Measurements from ENCODE around the gene EIF2B5. TPM values are rescaled to one million over a fixed set of nuclear protein-coding genes. Genes with fewer than 3 reads are reported as not detected.

The EIF2B5 gene
- total and polyA plus RNA-seq, 2 of the 13 experiments (the other 11 are each of a cell fraction or from before 2014, with no cell fraction given) = 38.4 to 60.2 TPM

DNA sequence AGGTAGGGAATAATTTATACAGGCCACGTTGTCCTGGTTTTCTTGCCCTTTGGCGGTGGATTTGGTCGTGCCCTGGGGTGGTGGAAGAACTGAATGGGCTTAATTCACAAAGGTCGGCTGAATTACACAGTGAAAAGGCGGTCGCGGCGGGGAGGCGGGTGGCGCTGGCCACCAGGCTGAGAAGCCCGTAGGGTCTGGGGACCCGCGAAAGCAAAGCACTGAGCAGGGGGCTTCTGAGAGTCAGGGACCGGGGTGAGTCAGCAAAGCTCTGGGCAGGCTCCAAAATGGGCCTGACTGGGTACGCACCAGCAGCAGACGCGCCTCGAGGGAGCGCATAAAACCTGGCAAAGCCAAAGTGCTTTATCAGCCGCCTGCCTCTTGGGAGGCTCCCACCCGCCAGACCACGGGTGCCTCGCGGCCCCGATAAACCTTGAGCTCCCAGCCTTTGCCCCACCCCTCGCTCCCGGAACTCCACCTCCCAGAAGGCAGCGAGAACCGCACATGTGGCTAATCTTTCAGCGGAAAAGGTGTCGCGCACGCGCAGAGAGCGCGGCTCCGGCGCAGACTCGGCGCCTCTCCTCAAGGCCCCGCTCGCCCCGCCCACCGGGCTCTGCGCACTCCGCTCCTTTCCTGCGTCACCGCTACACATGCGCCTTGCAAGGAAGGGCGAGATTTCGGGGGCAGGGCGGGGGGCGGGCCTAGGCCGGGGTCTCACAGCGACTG, 50.5 kb downstream of the EIF2B5 start (continued):
- TF ChIP-seq, protein P1, sequence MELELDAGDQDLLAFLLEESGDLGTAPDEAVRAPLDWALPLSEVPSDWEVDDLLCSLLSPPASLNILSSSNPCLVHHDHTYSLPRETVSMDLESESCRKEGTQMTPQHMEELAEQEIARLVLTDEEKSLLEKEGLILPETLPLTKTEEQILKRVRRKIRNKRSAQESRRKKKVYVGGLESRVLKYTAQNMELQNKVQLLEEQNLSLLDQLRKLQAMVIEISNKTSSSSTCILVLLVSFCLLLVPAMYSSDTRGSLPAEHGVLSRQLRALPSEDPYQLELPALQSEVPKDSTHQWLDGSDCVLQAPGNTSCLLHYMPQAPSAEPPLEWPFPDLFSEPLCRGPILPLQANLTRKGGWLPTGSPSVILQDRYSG (CRISPR knock-in tag; IDR thresholded peaks at IDR 0.05) = no peak
- TF ChIP-seq ZSCAN29 (CRISPR knock-in tag; conservative IDR thresholded peaks at IDR 0.05) = no peak
- TF ChIP-seq ZNF205 (CRISPR knock-in tag; IDR thresholded peaks at IDR 0.05) = peak; percentile 78; the same call in 1 of the 2 replicates
- no peak for TF ChIP-seq TP53 (CRISPR knock-in tag; conservative IDR thresholded peaks at IDR 0.05)
- TF ChIP-seq, protein P2, sequence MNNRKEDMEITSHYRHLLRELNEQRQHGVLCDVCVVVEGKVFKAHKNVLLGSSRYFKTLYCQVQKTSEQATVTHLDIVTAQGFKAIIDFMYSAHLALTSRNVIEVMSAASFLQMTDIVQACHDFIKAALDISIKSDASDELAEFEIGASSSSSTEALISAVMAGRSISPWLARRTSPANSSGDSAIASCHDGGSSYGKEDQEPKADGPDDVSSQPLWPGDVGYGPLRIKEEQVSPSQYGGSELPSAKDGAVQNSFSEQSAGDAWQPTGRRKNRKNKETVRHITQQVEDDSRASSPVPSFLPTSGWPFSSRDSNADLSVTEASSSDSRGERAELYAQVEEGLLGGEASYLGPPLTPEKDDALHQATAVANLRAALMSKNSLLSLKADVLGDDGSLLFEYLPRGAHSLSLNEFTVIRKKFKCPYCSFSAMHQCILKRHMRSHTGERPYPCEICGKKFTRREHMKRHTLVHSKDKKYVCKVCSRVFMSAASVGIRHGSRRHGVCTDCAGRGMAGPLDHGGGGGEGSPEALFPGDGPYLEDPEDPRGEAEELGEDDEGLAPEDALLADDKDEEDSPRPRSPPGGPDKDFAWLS (CRISPR knock-in tag; IDR thresholded peaks at IDR 0.05; ENCODE audit: borderline replicate concordance) = no peak
- TF ChIP-seq ZNF530 (CRISPR knock-in tag; IDR thresholded peaks at IDR 0.05; ENCODE audit: low read depth) = no peak
- TF ChIP-seq, protein P3, sequence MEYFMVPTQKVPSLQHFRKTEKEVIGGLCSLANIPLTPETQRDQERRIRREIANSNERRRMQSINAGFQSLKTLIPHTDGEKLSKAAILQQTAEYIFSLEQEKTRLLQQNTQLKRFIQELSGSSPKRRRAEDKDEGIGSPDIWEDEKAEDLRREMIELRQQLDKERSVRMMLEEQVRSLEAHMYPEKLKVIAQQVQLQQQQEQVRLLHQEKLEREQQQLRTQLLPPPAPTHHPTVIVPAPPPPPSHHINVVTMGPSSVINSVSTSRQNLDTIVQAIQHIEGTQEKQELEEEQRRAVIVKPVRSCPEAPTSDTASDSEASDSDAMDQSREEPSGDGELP (IDR thresholded peaks at IDR 0.05; ENCODE audit: borderline replicate concordance, low read depth) = peak; percentile 43; the same call in 1 of the 2 replicates
- TF ChIP-seq ARID2 (CRISPR knock-in tag; IDR thresholded peaks at IDR 0.05; ENCODE audit: borderline replicate concordance) = no peak
- no peak for TF ChIP-seq ISL2 (CRISPR knock-in tag; IDR thresholded peaks at IDR 0.05)
- TF ChIP-seq ZNF251 (CRISPR knock-in tag; IDR thresholded peaks at IDR 0.05) = no peak
- no peak for TF ChIP-seq ZFX (CRISPR knock-in tag; IDR thresholded peaks at IDR 0.05; ENCODE audit: low read depth)
- TF ChIP-seq ZNF816 (CRISPR knock-in tag; IDR thresholded peaks at IDR 0.05; ENCODE audit: borderline replicate concordance) = peak; percentile 52; the same call in 1 of the 2 replicates
- TF ChIP-seq NFIB (CRISPR knock-in tag; IDR thresholded peaks at IDR 0.05; ENCODE audit: borderline replicate concordance) = no peak
- TF ChIP-seq ZNF510 (CRISPR knock-in tag; IDR thresholded peaks at IDR 0.05; ENCODE audit: low read depth) = 0 out of 2 replicates have a peak, but pooled peaks have one; percentile 38
- TF ChIP-seq ZNF546 (CRISPR knock-in tag; conservative IDR thresholded peaks at IDR 0.05) = no peak
- no peak for TF ChIP-seq MTA3 (CRISPR knock-in tag; IDR thresholded peaks at IDR 0.05)
- TF ChIP-seq ZNF678 (CRISPR knock-in tag; IDR thresholded peaks at IDR 0.05) = no peak
- TF ChIP-seq HNF4G (IDR thresholded peaks at IDR 0.05; ENCODE audit: borderline replicate concordance, low read depth, low read length) = no peak; the same call in 1 of the 2 replicates
- TF ChIP-seq HNF4G (CRISPR knock-in tag; IDR thresholded peaks at IDR 0.05; ENCODE audit: borderline replicate concordance, low read depth) = no peak
- peak; percentile 63 for TF ChIP-seq BHLHE40 (IDR thresholded peaks at IDR 0.05; ENCODE audit: low read length)
- TF ChIP-seq, protein P4, sequence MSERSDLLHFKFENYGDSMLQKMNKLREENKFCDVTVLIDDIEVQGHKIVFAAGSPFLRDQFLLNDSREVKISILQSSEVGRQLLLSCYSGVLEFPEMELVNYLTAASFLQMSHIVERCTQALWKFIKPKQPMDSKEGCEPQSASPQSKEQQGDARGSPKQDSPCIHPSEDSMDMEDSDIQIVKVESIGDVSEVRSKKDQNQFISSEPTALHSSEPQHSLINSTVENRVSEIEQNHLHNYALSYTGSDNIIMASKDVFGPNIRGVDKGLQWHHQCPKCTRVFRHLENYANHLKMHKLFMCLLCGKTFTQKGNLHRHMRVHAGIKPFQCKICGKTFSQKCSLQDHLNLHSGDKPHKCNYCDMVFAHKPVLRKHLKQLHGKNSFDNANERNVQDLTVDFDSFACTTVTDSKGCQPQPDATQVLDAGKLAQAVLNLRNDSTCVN (CRISPR knock-in tag; IDR thresholded peaks at IDR 0.05; ENCODE audit: borderline replicate concordance) = no peak; the same call in 1 of the 2 replicates
- peak; percentile 49; the same call in 1 of the 2 replicates for TF ChIP-seq POGZ (CRISPR knock-in tag; IDR thresholded peaks at IDR 0.05)
- TF ChIP-seq SALL2 (CRISPR knock-in tag; IDR thresholded peaks at IDR 0.05) = peak; percentile 29; the same call in 1 of the 2 replicates
- no peak for TF ChIP-seq SP2 (CRISPR knock-in tag; IDR thresholded peaks at IDR 0.05)
- TF ChIP-seq NR1H2 (CRISPR knock-in tag; IDR thresholded peaks at IDR 0.05; ENCODE audit: borderline replicate concordance, low read depth) = no peak
- 0 out of 2 replicates have a peak, but pooled peaks have one; percentile 27 for TF ChIP-seq RARA (CRISPR knock-in tag; IDR thresholded peaks at IDR 0.05)
- TF ChIP-seq NAIF1 (CRISPR knock-in tag; IDR thresholded peaks at IDR 0.05; ENCODE audit: borderline replicate concordance) = peak; percentile 95
